ENCODE results near the gene UAP1.

Gene UAP1

DNA sequence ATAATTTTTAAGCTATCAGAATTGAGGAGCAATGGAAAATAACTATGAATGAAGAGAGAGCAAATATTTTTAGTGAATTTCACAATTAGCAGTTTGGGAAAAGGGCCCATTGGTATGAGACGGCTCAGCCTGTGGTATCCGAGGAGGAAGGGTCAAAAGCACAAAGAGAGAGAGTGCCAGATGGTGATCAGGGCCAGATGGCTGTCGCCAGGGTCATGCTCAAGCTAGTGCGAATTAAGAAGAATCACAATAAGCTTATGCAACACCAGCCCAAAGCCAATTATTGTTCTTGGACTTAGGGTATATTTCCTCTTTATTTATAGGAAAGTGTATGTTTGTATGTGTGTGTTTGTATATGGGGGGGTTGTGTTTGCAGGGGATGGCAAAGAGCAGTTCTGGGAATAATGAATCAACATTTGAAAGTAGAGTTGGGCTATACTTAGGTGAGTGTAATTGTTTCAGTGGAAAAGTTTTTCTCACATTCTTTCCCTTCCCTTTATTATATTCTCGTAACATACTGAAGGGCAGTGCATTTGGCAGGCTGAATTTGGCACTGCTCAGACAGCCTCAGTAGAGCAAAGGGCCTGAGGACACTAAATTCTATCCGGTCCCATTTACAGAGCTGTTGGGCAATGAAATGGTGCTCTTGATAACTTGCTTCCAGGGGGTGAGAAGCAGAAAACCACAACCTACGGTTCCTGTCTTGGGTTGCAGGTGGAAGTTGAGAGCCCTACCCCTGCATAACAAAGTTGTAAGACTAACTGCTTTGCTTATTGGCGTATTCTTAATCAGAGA is 51.3 kb downstream of the UAP1 start:
- TF ChIP-seq ZBTB7A (IDR thresholded peaks at IDR 0.05; ENCODE audit: low read depth) (no peak), TEAD4 (IDR thresholded peaks at IDR 0.05) (no peak), RAD21 (IDR thresholded peaks at IDR 0.05; ENCODE audit: low read depth) (no peak), TCF12 (IDR thresholded peaks at IDR 0.05; ENCODE audit: low read depth) (no peak), CEBPB (IDR thresholded peaks at IDR 0.05) (no peak), YY1 (IDR thresholded peaks at IDR 0.05; ENCODE audit: low read depth) (no peak), FOXM1 (IDR thresholded peaks at IDR 0.05; ENCODE audit: borderline replicate concordance, low read depth) (no peak), EGR1 (IDR thresholded peaks at IDR 0.05) (no peak)
- TF ChIP-seq, protein P1, sequence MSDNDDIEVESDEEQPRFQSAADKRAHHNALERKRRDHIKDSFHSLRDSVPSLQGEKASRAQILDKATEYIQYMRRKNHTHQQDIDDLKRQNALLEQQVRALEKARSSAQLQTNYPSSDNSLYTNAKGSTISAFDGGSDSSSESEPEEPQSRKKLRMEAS (IDR thresholded peaks at IDR 0.05) = no peak
- TF ChIP-seq, protein P2, sequence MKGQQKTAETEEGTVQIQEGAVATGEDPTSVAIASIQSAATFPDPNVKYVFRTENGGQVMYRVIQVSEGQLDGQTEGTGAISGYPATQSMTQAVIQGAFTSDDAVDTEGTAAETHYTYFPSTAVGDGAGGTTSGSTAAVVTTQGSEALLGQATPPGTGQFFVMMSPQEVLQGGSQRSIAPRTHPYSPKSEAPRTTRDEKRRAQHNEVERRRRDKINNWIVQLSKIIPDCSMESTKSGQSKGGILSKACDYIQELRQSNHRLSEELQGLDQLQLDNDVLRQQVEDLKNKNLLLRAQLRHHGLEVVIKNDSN (IDR thresholded peaks at IDR 0.05) = no peak
- TF ChIP-seq, protein P3, sequence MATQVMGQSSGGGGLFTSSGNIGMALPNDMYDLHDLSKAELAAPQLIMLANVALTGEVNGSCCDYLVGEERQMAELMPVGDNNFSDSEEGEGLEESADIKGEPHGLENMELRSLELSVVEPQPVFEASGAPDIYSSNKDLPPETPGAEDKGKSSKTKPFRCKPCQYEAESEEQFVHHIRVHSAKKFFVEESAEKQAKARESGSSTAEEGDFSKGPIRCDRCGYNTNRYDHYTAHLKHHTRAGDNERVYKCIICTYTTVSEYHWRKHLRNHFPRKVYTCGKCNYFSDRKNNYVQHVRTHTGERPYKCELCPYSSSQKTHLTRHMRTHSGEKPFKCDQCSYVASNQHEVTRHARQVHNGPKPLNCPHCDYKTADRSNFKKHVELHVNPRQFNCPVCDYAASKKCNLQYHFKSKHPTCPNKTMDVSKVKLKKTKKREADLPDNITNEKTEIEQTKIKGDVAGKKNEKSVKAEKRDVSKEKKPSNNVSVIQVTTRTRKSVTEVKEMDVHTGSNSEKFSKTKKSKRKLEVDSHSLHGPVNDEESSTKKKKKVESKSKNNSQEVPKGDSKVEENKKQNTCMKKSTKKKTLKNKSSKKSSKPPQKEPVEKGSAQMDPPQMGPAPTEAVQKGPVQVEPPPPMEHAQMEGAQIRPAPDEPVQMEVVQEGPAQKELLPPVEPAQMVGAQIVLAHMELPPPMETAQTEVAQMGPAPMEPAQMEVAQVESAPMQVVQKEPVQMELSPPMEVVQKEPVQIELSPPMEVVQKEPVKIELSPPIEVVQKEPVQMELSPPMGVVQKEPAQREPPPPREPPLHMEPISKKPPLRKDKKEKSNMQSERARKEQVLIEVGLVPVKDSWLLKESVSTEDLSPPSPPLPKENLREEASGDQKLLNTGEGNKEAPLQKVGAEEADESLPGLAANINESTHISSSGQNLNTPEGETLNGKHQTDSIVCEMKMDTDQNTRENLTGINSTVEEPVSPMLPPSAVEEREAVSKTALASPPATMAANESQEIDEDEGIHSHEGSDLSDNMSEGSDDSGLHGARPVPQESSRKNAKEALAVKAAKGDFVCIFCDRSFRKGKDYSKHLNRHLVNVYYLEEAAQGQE (IDR thresholded peaks at IDR 0.05; ENCODE audit: low read depth) = no peak

DNA sequence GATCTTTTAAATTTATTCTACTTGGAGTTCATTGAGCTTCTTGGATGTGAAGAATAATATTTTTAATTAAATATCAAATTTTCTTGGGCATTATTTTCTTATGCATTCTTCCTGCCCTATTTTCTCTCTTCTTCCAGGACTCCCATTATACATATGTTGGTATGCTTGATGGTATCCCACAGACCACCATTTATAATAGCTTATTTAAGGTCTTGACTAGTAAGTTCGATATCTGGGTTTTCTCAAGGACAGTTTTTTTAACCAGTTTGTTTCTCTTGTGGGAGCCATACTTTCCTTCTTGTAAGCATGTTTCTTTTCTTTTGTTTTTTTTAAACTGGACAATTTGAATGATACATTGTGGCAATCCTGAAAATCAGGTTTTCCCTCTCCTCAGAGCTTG is 55.3 kb downstream of the UAP1 start:
- TF ChIP-seq TEAD4 (IDR thresholded peaks at IDR 0.05) (no peak), ZBTB7A (IDR thresholded peaks at IDR 0.05; ENCODE audit: low read depth) (no peak), TCF12 (IDR thresholded peaks at IDR 0.05; ENCODE audit: low read depth) (no peak), EP300 (IDR thresholded peaks at IDR 0.05; ENCODE audit: borderline replicate concordance) (no peak), FOXM1 (IDR thresholded peaks at IDR 0.05; ENCODE audit: borderline replicate concordance, low read depth) (no peak), CREB1 (IDR thresholded peaks at IDR 0.05; ENCODE audit: low read depth) (no peak), YY1 (IDR thresholded peaks at IDR 0.05; ENCODE audit: low read depth) (no peak), CEBPB (IDR thresholded peaks at IDR 0.05) (no peak), NFIC (IDR thresholded peaks at IDR 0.05) (no peak)
- TF ChIP-seq, protein P3 (IDR thresholded peaks at IDR 0.05; ENCODE audit: low read depth) = no peak
- TF ChIP-seq, protein P1 (IDR thresholded peaks at IDR 0.05) = no peak
- TF ChIP-seq, protein P2 (IDR thresholded peaks at IDR 0.05) = no peak

DNA sequence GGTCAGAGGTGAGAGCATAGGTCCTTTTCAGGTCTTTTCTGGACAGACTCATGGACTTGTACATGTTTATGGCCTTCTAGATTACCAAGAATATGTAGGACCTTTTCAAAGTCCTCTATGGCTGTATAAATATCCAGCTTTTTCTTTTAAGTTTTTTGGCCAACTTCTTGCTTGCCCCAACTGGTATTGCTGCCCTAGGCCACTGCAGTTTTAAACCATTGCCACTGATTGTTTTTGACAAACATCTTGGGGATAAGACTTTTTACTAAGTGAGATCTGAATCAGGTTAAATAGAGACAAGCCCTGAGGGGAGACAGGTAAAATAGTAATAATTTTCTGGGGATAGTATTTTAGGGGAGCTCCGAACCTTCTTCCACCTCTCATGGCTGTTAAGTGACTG is 56.0 kb downstream of the UAP1 start:
- TF ChIP-seq YY1 (IDR thresholded peaks at IDR 0.05; ENCODE audit: low read depth) (no peak), TAF1 (IDR thresholded peaks at IDR 0.05; ENCODE audit: low read depth) (no peak), RAD21 (IDR thresholded peaks at IDR 0.05; ENCODE audit: low read depth) (no peak), CREB1 (IDR thresholded peaks at IDR 0.05; ENCODE audit: low read depth) (no peak), CEBPB (IDR thresholded peaks at IDR 0.05) (no peak), FOXM1 (IDR thresholded peaks at IDR 0.05; ENCODE audit: borderline replicate concordance, low read depth) (no peak), TCF12 (IDR thresholded peaks at IDR 0.05; ENCODE audit: low read depth) (no peak), TEAD4 (IDR thresholded peaks at IDR 0.05) (no peak), NFIC (IDR thresholded peaks at IDR 0.05) (no peak), EGR1 (IDR thresholded peaks at IDR 0.05) (no peak), EP300 (IDR thresholded peaks at IDR 0.05; ENCODE audit: borderline replicate concordance) (no peak), ZBTB7A (IDR thresholded peaks at IDR 0.05; ENCODE audit: low read depth) (no peak)
- TF ChIP-seq, protein P1 (IDR thresholded peaks at IDR 0.05) = no peak
- TF ChIP-seq, protein P3 (IDR thresholded peaks at IDR 0.05; ENCODE audit: low read depth) = no peak
- TF ChIP-seq, protein P2 (IDR thresholded peaks at IDR 0.05) = no peak

Data from Ishikawa (cell line).